Measurements from ENCODE around the gene STT3B. TPM values are rescaled to one million over a fixed set of nuclear protein-coding genes. Genes with fewer than 3 reads are reported as not detected.

STT3B gene
- total RNA-seq, 1 donor from 2014 or later, result 213 TPM

DNA sequence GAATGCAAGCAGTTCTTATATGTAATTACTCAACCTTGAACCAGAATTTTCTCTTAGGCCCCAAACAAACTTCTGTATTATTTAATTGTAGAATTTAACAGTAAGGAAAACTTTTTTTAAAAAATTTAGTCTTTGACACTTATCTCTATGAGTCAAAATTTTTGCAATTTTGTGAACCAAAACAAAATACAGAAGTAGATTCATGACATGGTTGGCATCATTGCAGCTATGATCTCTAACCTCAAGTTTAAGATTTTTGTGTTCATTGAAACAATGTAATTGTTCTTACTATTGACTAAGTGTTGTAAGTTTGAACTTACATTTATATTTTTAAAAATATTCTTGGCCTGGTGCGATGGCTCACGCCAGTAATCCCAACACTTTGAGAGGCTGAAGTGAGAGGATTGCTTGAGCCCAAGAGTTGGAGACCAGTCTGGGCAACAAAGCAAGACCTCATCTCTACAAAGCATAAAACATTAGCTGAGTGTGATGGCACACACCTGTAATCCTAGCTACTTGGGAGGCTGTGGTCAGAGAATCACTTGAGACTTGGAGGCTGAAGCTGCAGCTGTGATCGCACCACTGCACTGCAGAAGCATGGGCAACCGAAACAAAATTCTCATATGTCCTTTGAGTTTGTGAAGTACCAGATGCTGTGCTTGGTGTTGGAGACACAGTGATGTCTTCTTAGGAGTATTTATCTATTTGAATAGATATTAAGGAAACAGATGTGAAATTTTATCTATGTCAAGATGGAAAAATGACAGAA is 39.7 kb downstream of the STT3B start:
- Mint-ChIP-seq H3K27me3 (ENCODE audit: insufficient read depth, low read depth) (no peaks in the 10 kb centered on the region), H3K9me3 (peaks cover 43% of the 10 kb centered on the region), H3K4me1 (no peaks in the 10 kb centered on the region), H3K27ac (no peak overlapping the region), H3K4me3 (no peak overlapping the region), H3K36me3 (peaks cover 57% of the 10 kb centered on the region)
- Histone ChIP-seq H3K36me3 (no peaks in the 10 kb centered on the region), H4K20me1 (ENCODE audit: low read depth) (peaks cover 91% of the 10 kb centered on the region), H3K4me3 (no peak overlapping the region), H3K9ac (no peak overlapping the region), H3F3A (ENCODE audit: low read depth) (peaks cover 11% of the 10 kb centered on the region), H3K27me3 (no peaks in the 10 kb centered on the region), H2AFZ (replicated peaks) (no peak overlapping the region), H3K79me2 (ENCODE audit: low read depth) (peaks cover 100% of the 10 kb centered on the region), H3K9me3 (ENCODE audit: low read depth) (no peaks in the 10 kb centered on the region), H3K4me1 (peaks cover 19% of the 10 kb centered on the region), H3K4me2 (no peak overlapping the region), H3K27ac (no peak overlapping the region)
- DNase-seq (ENCODE audit: low spot score), result no peak
- no peak for TF ChIP-seq EZH2 (IDR thresholded peaks at IDR 0.05)
- TF ChIP-seq EZH2phosphoT487 (IDR thresholded peaks at IDR 0.05), result no peak
- TF ChIP-seq CTCF (IDR thresholded peaks at IDR 0.05), result no peak

- H3K4me2 ChIP-seq, result no peak overlapping the region
- no peaks in the 10 kb centered on the region for H3K4me1 Mint-ChIP-seq
- TF ChIP-seq CTCF (IDR thresholded peaks at IDR 0.05) (no peak), EZH2 (IDR thresholded peaks at IDR 0.05) (no peak)
- H3K9ac ChIP-seq, result no peak overlapping the region
- no peak overlapping the region for H3K4me3 Mint-ChIP-seq
- no peaks in the 10 kb centered on the region for H3K9me3 ChIP-seq (ENCODE audit: low read depth)
- H2AFZ ChIP-seq (replicated peaks), result no peak overlapping the region
- peaks cover 100% of the 10 kb centered on the region for H3K79me2 ChIP-seq (ENCODE audit: low read depth)
- peaks cover 87% of the 10 kb centered on the region for H4K20me1 ChIP-seq (ENCODE audit: low read depth)
- no peak overlapping the region for H3K4me3 ChIP-seq
- H3K36me3 Mint-ChIP-seq, result peaks cover 59% of the 10 kb centered on the region
- H3K27me3 ChIP-seq, result no peaks in the 10 kb centered on the region
- peaks cover 16% of the 10 kb centered on the region for H3K4me1 ChIP-seq
- no peak overlapping the region for H3K27ac ChIP-seq
- H3K27me3 Mint-ChIP-seq (ENCODE audit: insufficient read depth, low read depth), result no peaks in the 10 kb centered on the region
- no peaks in the 10 kb centered on the region for H3K36me3 ChIP-seq
- H3K27ac Mint-ChIP-seq, result no peak overlapping the region
- H3F3A ChIP-seq (ENCODE audit: low read depth), result peaks cover 11% of the 10 kb centered on the region
- H3K9me3 Mint-ChIP-seq, result peaks cover 44% of the 10 kb centered on the region
- no peak for DNase-seq (ENCODE audit: low spot score)
Observed at GRCh38 chr3:31573036-31573779, 40.5 kb downstream of the STT3B start.

DNA sequence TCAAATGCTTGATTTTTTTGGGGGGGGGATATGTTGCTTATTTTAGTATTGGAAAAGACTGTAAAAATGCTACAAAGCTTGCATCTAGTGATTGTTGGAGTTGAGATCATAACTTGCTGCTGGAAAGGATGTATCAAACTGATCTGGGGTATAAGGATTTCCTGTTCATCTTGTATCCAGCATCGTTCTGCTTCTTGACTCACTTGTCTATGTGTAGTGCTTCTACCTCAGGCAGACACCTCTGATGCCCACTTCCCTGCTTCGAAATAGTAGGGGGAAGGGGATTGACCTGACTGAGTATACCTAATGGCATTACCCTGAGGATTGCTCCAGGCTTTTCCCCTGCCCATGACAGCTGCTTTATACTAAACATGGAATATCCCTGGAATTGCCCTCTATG is 42.7 kb downstream of the STT3B start:
- Histone ChIP-seq H3F3A (ENCODE audit: low read depth) (peaks cover 11% of the 10 kb centered on the region), H3K27me3 (no peaks in the 10 kb centered on the region), H3K79me2 (ENCODE audit: low read depth) (peaks cover 98% of the 10 kb centered on the region), H3K36me3 (peaks cover 7% of the 10 kb centered on the region), H3K4me2 (no peak overlapping the region), H3K4me1 (peaks cover 10% of the 10 kb centered on the region), H4K20me1 (ENCODE audit: low read depth) (peaks cover 68% of the 10 kb centered on the region), H2AFZ (replicated peaks) (no peak overlapping the region), H3K9ac (no peak overlapping the region), H3K27ac (no peak overlapping the region), H3K9me3 (ENCODE audit: low read depth) (no peaks in the 10 kb centered on the region), H3K4me3 (no peak overlapping the region)
- Mint-ChIP-seq H3K27ac (no peak overlapping the region), H3K27me3 (ENCODE audit: insufficient read depth, low read depth) (no peaks in the 10 kb centered on the region), H3K36me3 (peaks cover 66% of the 10 kb centered on the region), H3K9me3 (peaks cover 38% of the 10 kb centered on the region), H3K4me1 (no peaks in the 10 kb centered on the region), H3K4me3 (no peak overlapping the region)
- DNase-seq (ENCODE audit: low spot score), result peak; percentile 1
- TF ChIP-seq EZH2phosphoT487 (IDR thresholded peaks at IDR 0.05) (no peak), CTCF (IDR thresholded peaks at IDR 0.05) (no peak), EZH2 (IDR thresholded peaks at IDR 0.05) (no peak)
